DMS79 treated with DMSO at 0.1 percent for 48 hours (cell line): ENCODE results near the gene SYNE3.
A peak's percentile ranks its signal among the peaks of the same experiment; 100 is the strongest.
"Not testable (repeated sequence)": the region's sequence is repeated elsewhere in the genome, so short reads cannot be mapped to it uniquely, and the experiment has no call there.

ENCODE experiments used
- DNase-seq: peaks from one replicate; lab custom pipeline; 2025; lab: John Stamatoyannopoulos, UW

Gene SYNE3

GRCh38 chr14:95524706-95525512, 8.5 kb upstream of the SYNE3 start:
- peak; percentile 36 for DNase-seq

DNA sequence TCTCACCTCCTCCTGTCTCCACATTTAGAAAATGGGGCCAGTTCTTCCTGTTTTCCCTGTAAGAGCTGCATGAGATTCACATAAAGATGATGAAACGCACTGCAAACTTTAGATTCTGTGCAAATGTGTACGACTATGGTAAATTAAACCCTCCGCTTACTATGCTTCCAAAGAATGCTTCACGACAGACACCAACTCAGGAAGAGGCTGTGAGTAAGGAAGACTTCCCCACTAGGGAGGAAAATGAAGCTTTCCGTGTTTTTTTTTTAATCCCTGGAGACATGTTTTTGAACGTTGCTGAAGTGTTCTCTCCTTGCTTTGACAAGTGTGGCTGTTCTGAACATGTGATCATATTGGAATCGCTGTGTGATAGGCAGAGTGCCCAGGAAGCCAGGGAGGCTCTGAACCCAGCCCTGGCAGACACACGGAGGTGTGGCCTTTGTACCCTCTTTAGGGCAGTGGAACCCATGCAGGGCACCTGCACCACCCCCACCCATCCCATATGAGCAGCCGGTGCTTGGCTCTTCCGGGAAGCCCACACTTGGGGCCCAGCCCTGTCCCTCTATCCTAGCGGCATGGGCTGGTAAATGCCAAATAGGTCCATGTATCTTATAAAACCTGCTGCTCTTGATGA, 7.5 kb upstream of the SYNE3 start:
- peak; percentile 88 for DNase-seq

DNA sequence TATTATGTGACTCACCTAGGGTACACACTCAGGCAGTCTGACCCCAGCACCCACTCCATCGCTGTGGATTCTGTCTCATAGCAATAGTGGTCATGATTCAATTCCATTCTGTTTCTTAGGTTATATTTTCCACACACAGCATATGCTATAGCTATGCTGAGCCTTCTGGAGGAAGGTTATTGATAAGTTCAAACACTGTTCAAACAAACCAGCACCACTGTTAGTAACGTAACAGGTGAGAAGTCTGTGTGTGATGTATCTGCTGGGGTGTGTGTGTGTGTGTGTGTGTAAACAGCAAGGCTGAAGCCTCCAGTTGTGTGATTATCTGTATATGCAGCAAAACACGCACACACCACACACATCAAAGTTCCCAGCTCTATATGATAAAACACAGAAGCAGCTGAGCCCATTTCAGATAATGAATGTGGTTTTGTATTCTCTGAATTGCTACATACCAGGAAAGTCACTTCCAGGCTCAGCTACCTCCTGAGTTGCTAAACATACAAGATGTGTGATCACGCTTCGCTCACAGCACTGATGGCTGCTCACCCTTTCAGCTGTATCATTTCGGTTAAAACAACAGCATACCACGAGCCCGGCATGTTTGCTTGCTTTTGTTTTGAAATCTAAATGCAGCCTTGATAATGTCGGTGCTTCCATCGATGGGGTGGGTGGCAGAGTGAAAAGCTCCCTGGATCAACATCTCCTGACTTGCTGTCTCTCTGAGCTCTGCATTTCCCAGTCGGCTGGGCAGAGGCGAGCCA, 6.8 kb upstream of the SYNE3 start:
- no peak for DNase-seq

DNA sequence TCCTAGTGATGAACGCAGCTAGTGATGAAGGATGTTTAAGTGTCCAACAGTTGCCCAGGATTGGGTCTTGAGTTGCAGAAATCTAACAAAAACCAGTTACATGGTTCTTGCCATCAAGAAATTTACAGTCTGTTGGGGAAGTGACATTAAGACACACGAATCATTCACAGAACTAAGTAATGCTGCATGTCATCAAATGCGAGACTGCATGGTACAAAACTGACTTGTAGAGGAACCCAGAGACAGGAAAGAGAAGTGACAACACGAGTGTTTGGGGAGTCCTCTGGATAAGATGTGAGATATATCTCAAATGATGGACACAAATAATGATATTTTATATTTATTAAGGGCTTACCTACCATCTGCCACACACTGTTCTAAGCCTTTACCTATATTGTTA, 6.1 kb upstream of the SYNE3 start:
- no peak for DNase-seq

DNA sequence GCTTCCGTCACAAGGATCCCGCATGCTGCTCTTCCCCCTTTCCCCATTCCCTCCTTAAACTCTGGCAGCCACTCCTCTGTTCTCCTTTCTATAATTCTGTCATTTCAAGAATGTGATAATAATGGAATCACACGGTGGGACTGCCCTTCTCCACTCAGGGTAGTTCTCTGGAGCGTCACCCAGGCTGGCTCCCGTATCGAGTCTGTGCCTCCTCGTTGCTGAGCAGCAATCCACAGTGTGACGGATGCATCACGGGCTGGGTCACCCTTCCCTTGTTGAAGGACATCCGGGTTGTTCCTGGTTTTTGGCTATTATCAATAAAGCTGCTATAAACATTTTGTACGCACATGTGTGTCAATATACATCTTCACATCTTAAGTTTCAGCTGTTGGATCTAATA, 5.7 kb upstream of the SYNE3 start:
- DNase-seq = no peak

GRCh38 chr14:95521001-95521400, 4.6 kb upstream of the SYNE3 start:
- DNase-seq = no peak

DNA sequence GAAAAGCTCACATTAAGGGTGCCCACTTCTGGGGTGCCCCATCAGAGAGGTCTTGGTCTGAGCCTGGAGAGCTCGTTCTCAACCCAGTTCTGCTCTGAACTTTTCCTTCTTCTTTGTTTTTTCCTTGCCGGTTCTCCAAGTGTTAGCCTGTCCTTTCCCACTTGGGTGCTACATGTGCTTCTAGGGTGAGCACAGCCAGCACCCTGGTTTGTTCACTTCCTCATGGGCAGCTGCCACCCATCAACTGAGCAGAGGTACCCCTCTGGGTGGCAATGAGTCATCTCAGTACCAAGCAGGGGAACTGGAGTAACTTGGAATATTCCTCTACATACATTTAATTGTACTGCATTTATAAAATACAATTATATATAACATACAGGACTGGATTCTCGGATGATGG, 3.9 kb upstream of the SYNE3 start:
- no peak for DNase-seq

- no peak for DNase-seq
Measured at GRCh38 chr14:95519699-95520098, 3.2 kb upstream of the SYNE3 start.

- DNase-seq = no peak
Measured at GRCh38 chr14:95518045-95518751, 1.7 kb upstream of the SYNE3 start.

- peak; percentile 80 for DNase-seq
Measured at GRCh38 chr14:95515596-95516552, 576 bp downstream of the SYNE3 start.

- DNase-seq = peak; percentile 87
Measured at GRCh38 chr14:95515080-95515489, 1.4 kb downstream of the SYNE3 start.

DNA sequence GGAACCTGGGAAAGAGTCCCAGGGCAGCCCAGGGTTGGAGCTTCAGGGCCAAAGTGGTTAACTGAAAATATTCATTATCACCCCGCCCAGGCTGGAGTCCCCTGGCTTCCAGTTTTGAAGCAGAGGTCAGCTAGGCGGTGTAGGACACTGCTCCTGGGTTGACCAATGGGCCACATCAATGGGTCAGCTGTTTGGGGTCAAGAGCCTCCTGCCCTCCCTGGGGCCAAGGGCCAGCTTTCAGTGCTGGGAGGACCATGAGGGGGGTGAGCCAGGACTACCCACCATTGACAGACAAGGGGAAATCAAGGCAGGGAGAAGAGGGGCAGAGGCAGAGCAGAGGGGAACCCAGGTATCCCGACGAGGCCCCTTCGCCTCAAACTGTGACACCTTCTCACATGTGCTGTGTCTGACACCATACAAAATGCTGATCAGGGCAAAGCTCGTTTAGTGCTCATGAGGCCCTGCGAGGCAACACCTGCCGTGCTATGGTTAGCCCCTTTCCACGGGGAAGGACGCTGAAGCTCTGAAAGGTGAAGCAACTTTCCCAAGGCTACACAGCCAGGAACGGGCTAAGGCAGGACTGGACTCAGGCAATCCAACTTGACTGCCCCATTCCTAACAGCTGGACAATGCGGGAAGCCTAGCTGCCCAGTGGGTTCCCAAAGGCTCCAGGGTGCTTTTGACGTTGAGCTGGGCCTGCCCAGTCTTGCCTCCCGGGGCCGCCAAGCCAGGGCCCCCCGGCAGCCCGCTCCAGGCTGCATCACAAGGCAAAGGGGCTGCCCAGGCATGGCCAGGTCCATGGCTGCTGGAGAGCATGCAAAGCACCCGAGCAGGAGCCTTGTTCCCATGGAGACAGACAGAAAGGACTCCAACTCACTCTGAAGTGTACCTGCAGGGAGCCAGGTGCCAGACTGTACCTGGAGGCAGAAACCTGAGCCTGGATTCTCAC, 2.0 kb downstream of the SYNE3 start:
- peak; percentile 98 for DNase-seq

GRCh38 chr14:95513291-95513690, 3.2 kb downstream of the SYNE3 start:
- DNase-seq = no peak

GRCh38 chr14:95511687-95512086, 4.8 kb downstream of the SYNE3 start:
- DNase-seq = no peak

DNA sequence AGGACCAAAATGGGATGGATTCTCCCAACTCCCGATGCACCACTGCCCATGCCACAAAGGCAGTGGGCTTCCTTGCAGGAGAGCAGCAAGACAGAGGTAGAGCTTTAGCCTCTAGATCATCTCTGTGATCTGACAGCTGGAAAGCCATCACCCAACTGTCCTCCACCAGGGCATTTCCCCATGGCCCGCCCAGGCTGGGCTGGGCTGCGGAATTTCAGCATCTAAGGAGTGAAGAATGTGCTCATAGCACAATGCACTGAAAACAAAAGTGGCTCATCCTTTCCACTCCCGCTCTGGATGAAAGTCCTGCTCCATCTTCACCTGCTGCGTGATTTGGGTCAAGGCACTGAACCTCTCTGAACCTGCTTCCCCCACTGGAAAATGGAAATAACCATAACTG, 5.6 kb downstream of the SYNE3 start:
- no peak for DNase-seq

DNA sequence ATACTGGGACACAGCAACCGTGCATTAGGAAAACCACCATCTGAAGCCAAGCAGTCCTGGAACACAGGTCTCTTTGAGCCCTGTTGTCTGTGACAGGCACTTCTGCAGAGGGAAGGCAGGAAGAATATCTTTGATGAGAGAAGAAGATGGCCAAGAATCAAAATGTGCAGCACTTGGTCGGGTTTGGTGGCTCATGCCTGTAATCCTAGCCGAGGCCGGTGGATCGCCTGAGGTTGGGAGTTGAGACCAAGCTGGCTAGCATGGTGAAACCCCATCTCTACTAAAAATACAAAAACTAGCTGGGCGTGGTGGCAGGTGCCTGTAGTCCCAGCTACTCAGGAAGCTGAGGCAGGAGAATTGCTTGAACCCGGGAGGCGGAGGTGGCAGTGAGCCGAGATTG, 6.1 kb downstream of the SYNE3 start:
- DNase-seq = not testable (repeated sequence)

DNA sequence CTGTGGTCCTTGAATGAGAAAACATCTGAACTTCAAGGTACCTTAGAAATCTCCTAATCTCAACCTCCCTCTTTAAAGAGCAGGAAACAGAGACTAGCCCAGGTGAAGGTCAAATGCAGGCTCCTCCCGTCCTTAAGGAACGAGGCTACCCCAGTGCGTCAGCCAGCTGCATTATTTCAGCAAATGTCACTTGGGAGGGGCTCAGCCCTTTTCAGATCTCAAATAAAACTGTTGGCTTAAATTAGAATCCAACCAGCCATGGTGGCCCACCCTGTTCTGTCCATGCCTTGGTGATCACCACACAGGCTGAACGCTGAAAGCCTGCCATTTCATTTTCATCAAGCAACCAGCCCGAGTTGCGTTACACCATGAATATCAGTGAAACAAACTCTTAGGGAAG, 7.0 kb downstream of the SYNE3 start:
- no peak for DNase-seq

DNA sequence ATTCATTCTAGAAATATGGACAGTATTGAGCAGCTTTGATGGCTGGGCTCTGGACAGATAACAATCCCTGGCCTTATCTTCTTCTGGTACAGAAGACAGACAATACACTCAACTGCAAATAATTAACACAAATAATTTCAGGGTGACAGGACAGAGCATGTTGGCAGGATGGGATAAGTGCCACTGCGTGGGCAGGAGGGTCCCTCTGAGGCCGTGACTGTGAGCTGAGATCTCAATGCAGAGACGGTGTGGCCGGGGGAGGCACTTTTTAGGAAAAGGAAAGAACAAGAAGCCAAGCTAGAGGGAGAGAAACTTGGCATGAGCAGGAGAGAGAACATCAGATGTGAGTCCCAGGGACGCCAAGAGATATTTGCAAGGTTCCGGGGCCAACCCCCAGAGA, 8.1 kb downstream of the SYNE3 start:
- no peak for DNase-seq

DNA sequence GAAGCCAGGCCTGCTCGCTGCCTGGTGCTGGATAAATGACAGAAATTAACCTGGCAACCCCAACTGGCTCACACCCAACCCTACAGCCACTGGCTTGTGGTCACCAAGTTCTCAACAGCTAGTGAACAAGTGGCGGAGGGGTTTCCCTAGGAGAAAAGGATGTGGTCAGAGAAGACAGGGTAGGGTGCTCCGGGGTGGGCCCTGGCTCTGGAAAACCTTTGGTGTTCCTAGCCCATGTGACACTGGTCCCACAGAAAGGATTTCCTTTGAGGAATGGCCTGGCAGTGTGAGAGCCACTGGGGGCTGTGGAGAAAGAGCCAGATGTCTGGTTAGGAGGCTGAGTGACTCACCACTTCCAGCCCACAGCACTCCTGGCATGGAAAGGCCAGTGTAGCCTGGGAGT, 8.7 kb downstream of the SYNE3 start:
- DNase-seq = peak; percentile 59

- DNase-seq = no peak
Measured at GRCh38 chr14:95507174-95507573, 9.3 kb downstream of the SYNE3 start.
